AG09309 (cell line): Measurements from ENCODE around the gene TMA7B.

Experiments
- DNase-seq: peaks from one replicate; pipeline ENCODE4 v3.0.0-alpha.2; 2010; ENCODE audit warnings: low read depth
- H3K4me3 ChIP-seq: 2 replicates; pipeline ENCODE4 v1.5.1; 2011; ENCODE audit warnings: mild to moderate bottlenecking, low read depth, low read length, moderate library complexity; ENCODE audit not compliant: control insufficient read depth
- TF ChIP-seq, protein P1 (sequence below): IDR thresholded peaks from 2 replicates; pipeline ENCODE4 v1.5.1; 2011; ENCODE audit warnings: mild to moderate bottlenecking, low read depth, low read length, inconsistent platforms; ENCODE audit not compliant: insufficient read depth, control insufficient read depth; ENCODE audit errors: missing control alignments

Gene TMA7B

DNA sequence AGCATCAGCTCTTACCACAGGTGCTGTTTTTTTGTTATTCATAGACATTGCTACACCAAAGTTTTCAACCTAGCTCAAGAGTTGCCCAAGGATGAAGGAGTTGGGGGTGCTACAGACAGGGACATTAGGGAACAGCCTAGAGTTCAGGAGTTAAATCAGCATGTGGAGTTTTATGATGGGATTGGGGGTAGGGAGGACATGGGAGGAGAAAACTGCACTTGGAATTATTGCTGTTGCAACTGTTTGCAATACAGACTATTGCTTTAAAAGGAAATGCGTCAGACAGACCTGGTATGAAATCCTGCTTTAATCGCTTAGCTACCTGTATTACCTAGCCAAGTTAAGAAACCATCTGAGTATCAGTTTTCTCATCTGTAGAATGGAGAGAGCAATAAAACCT is 6.3 kb downstream of the TMA7B start:
- TF ChIP-seq, protein P1, sequence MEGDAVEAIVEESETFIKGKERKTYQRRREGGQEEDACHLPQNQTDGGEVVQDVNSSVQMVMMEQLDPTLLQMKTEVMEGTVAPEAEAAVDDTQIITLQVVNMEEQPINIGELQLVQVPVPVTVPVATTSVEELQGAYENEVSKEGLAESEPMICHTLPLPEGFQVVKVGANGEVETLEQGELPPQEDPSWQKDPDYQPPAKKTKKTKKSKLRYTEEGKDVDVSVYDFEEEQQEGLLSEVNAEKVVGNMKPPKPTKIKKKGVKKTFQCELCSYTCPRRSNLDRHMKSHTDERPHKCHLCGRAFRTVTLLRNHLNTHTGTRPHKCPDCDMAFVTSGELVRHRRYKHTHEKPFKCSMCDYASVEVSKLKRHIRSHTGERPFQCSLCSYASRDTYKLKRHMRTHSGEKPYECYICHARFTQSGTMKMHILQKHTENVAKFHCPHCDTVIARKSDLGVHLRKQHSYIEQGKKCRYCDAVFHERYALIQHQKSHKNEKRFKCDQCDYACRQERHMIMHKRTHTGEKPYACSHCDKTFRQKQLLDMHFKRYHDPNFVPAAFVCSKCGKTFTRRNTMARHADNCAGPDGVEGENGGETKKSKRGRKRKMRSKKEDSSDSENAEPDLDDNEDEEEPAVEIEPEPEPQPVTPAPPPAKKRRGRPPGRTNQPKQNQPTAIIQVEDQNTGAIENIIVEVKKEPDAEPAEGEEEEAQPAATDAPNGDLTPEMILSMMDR = no peak
- no peak for DNase-seq
- H3K4me3 ChIP-seq = no peak overlapping the region

DNA sequence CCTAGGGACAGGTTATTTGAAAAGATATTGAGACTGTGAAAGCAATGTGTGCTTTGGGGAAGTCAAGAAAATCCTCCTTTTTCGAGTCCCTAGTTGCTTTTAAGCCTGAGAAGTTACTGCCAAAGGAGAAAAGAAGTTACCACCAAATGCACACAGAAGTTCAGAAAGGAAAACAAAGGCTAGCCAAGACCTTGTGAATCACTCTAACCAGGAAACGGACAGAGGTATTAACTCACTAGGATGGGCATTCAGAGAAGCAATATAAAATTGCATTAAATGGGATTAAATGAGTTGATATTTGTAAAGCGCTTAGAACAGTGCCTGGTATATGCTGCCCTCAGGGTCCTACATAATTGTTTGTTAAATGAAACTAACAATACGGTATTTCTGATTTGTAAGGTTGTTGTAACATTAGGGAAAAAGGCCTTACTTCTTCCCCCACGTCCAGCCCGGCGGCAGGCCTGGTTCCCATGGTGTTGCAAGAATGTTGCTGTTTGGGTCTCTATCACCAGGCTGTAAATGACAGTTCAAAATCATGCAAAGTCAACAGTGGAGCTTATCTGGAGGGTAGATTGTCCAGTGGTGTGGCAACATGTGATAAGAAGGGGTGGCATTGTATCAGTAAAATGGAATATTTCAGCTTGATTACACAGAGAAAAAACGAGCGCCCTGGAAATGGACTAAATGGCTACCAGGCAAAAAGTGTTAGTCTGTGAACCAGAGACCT is 7.1 kb downstream of the TMA7B start:
- DNase-seq = no peak
- H3K4me3 ChIP-seq = no peak overlapping the region
- TF ChIP-seq, protein P1 = no peak

DNA sequence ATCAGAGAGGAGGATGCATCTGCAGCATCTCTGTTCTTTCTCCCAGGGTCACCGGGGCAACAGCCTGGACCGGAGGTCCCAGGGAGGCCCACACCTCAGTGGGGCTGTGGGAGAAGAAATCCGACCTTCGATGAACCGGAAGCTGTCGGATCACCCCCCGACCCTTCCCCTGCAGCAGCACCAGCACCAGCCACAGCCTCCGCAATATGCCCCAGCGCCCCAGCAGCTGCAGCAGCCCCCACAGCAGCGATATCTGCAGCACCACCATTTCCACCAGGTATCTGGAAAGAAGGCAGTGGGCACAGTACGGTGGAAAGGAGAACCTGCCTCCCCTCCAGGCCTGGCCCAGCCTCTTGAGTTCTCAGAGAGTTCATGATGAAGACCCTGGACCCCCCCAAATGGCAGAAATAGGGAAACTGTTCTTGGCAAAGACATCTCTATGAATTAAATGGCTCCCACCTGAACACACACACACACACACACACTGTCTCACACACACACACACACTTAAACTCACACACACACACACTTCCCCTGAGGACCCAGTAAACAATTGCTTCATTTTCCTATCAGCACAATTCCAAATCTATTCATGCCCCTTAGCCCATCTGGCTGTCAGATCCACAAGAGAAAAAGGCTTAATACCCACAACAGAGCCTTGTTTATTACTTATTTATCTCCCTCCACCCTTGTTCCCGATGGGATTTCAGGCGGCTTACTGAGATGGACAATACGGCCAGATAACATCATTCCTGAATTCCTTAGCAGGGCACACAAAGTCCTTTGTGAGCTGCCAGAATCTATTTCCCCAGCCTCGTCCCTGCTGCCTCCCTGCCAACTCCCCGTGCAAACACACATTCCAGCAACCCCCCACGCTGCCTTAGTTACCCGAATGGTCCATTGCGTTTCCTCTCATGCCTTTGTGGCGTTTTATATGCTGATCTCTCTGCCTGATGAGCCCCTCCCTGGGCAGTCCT is 8.1 kb downstream of the TMA7B start:
- TF ChIP-seq, protein P1 = no peak
- no peak overlapping the region for H3K4me3 ChIP-seq
- DNase-seq = no peak

DNA sequence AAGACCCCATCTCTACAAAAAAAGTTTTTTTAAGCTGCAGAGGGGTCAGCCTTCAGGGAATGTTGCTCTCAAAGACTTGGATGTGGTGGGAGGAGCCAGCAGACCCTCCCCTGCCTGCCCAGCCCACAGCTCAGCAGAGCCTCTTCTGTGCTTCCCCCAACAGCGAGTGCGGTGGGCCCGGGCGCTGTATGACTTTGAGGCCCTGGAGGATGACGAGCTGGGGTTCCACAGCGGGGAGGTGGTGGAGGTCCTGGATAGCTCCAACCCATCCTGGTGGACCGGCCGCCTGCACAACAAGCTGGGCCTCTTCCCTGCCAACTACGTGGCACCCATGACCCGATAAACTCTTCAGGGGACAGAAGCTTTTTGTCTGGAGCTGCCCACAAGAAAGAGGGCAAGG is 10.5 kb downstream of the TMA7B start:
- H3K4me3 ChIP-seq = no peak overlapping the region
- TF ChIP-seq, protein P1 = no peak
- DNase-seq = no peak

DNA sequence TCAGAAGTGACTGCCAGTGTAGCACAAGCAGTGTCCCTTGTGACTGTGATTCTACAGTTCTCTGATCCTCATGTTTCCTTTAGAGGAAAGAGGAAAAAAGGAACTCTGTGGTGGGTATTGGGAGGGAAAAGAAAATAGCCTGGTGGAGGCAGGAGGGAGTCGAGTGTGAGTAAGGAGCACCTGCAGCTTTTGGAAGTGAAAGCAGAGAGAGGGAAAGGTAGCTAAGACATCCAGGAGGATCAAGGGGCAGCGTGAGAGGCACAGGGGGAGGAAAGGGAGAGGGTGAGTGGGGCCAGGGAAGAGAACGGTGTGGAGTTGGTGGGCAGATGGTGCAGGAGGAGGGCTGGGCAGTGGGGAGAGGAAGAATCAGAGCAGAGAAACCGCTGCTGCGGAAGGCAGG is 12.4 kb downstream of the TMA7B start:
- no peak overlapping the region for H3K4me3 ChIP-seq
- DNase-seq = no peak
- TF ChIP-seq, protein P1 = no peak

DNA sequence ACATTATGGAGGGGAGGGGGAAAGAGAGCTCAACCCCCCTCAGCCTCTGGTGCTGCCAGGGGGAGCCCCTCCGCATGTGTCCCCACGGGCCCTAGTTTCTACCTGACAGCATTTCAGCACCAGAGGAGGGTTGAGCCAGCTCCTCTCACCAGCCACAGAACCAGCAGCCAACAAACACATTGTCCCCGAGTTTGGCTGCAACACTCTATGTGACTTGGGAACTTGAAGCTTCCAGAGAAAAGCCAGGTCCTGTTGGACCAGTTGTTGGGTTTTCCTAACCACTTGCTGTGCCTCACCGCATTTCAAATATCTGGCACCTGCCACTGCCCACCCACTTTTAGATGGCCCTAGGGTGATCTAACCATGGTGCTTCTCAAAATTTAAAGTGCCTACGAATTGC is 13.5 kb downstream of the TMA7B start:
- DNase-seq = no peak
- no peak overlapping the region for H3K4me3 ChIP-seq
- TF ChIP-seq, protein P1 = no peak
